OCI-LY3 (cell line): ENCODE results near the gene PAPSS2.

Experiments
- CTCF ChIP-seq: fragments of 200-600, 300-600 bp; sonication (generic); IDR thresholded peaks from 2 replicates; pipeline ENCODE4 v1.5.1; 2014; ENCODE audit warnings: antibody characterized with exemption, low read length, low read depth
- EZH2phosphoT487 ChIP-seq: fragments of 200-600 bp; shearing (Covaris generic); IDR thresholded peaks from 2 replicates; pipeline ENCODE4 v1.6.1; 2018; ENCODE audit warnings: antibody characterized with exemption, mixed run types, low read depth

GRCh38 chr10:87716348-87716670, 56.6 kb downstream of the PAPSS2 start:
- TF ChIP-seq CTCF (no peak), EZH2phosphoT487 (no peak)
